Mucosa of descending colon (tissue), 3 donors: Measurements from ENCODE around the gene PLIN4. TPM values are rescaled to one million over a fixed set of nuclear protein-coding genes. Genes with fewer than 3 reads are reported as not detected.

Source experiments
- ATAC-seq: fragments of 200-7000 bp; cut with Tn5 transposase; one replicate; pipeline ENCODE4 v1.9.1; 2020; ENCODE audit warnings: mild to moderate bottlenecking, moderate library complexity
- DNase-seq, 3 donors: peaks; one replicate each; pipeline ENCODE4 v3.0.0-alpha.2; 2020
- H3K36me3 ChIP-seq: fragments of 200-600 bp; one replicate; pipeline ENCODE4 v1.8.0; 2021; ENCODE audit warnings: low read depth, mild to moderate bottlenecking
- H3K4me1 ChIP-seq: fragments of 200-600 bp; one replicate; pipeline ENCODE4 v1.8.0; 2021; ENCODE audit warnings: low read depth, mild to moderate bottlenecking
- H3K4me3 ChIP-seq: fragments of 200-600 bp; one replicate; pipeline ENCODE4 v1.8.0; 2021; ENCODE audit warnings: mild to moderate bottlenecking
- H3K9me3 ChIP-seq: fragments of 200-600 bp; one replicate; pipeline ENCODE4 v1.8.0; 2021; ENCODE audit warnings: mild to moderate bottlenecking
- CTCF ChIP-seq: fragments of 200-600 bp; IDR thresholded peaks from one replicate; pipeline ENCODE4 v1.8.0; 2022; ENCODE audit warnings: antibody characterized with exemption, mild to moderate bottlenecking
- intact Hi-C, 2 donors: fragments of 100-400 bp; cut with DNase I in 1 of 2; cut with micrococcal nuclease in 1 of 2; formaldehyde crosslinking; loops; one replicate each; pipeline versions ENCODE4 v1.11.0 to v1.11.1; 2022; cut with DNase I, micrococcal nuclease
- total RNA-seq, 3 donors: library from RNA; stranded (reverse); fragmentation: NEBNext Ultra II Directional in 2 of 3; extraction: Animal tissue kit (Norgen Biotek cat#: 25700) in 2 of 3; gene quantifications; one replicate each; pipeline versions ENCODE4 v1.2.1 to v1.2.4, GENCODE V29; 2021 to 2023
- donor health status: DM: no; HTN: no; CAD: no; lungs with moderate emphysema.
- donor health status: DM: no; HTN: no; CAD: no.
- donor health status: DM: no; HTN: yes; CAD: no.

Gene PLIN4
- total RNA-seq, 3 donors from 2014 or later = 2.8 to 90.0 (median 3.4) TPM

DNA sequence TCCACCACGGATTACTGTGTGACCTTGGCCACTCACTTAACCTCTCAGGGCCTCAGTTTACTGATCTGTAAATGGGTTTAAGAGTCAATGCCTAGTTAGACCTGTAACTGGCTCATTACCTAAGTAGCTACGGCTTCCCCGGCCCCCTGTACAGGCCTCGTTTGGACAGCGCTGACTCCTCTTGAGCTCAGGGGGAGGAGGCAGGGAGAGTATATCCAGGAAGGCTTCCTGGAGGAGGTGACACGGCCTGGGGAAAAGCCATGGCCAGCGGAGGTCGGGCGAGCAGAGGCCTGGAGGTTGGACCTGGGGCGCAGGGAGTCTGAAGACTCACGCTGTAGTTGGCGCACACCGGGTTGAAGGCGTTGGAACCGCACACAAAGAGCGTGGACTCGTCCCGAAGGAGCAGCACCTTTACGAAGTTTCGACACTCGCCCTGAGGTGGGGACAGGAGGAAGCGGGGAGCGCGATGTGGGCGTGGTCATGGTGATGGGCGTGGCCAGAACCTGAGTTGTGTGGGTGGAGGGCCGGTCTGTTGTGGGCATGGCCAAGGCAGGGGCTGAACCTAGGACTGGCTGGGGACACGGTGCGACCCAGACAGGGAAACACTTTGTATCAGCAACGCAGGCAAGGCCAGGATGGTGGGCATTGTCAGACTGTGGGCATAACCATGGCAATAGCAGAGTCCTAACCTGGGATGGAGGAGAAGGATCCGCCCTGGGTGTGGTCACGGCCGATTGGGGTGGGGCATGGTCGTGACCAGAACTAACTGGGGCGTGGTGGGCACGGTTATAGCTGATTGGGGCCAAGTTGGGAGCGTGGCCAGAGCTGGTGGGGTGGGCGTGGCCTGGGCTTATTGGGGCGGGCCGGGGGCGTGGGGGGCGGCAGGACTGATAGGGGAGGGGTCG lies 37.6 kb upstream of the PLIN4 start:
- Histone ChIP-seq H3K36me3 (no peaks in the 10 kb centered on the region), H3K9me3 (no peaks in the 10 kb centered on the region), H3K4me1 (no peaks in the 10 kb centered on the region), H3K4me3 (no peak overlapping the region)
- peak; percentile 76 for ATAC-seq
- no peak for TF ChIP-seq CTCF
- DNase-seq = peak in 2 of 3 donors; percentile 37 to 74
- intact Hi-C loops = no loop called here

GRCh38 chr19:4554717-4555116 lies 36.4 kb upstream of the PLIN4 start:
- TF ChIP-seq CTCF = no peak
- no peak for ATAC-seq
- intact Hi-C loops = no loop called here

DNA sequence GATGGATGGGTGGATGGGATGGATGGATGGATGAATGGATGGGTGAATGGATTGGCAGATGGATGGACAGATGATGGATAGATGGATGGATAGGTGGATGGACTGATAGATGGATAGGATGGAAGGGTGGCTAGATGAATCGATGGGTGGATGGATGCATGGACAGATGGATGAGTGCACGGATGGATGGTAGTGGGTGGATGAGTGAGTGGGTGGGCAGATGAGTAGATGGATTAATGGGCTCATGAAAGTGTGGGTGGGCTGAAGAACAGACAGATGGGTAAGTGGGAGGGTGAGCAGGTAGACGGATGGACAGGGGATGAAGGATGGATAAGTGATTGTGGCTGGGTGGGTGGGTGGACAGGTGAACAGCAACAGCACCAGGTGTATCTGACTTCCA lies 35.5 kb upstream of the PLIN4 start:
- ATAC-seq (no peak), DNase-seq (no peak)
- Histone ChIP-seq H3K36me3 (no peaks in the 10 kb centered on the region), H3K4me3 (no peak overlapping the region), H3K4me1 (no peaks in the 10 kb centered on the region), H3K9me3 (no peaks in the 10 kb centered on the region)
- TF ChIP-seq CTCF = no peak
- intact Hi-C loops = no loop called here

More at GRCh38 chr19:4554717-4555116, 36.4 kb upstream of the PLIN4 start:
- H3K4me3 ChIP-seq = no peak overlapping the region
- no peaks in the 10 kb centered on the region for H3K9me3 ChIP-seq
- no peak for DNase-seq
- H3K4me1 ChIP-seq = no peaks in the 10 kb centered on the region
- H3K36me3 ChIP-seq = no peaks in the 10 kb centered on the region

GRCh38 chr19:4553092-4553695 lies 34.9 kb upstream of the PLIN4 start:
- H3K4me1 ChIP-seq = no peaks in the 10 kb centered on the region
- no peaks in the 10 kb centered on the region for H3K36me3 ChIP-seq
- ATAC-seq (no peak), DNase-seq (no peak)
- intact Hi-C loops = no loop called here
- H3K4me3 ChIP-seq = no peak overlapping the region
- no peaks in the 10 kb centered on the region for H3K9me3 ChIP-seq
- TF ChIP-seq CTCF = no peak

DNA sequence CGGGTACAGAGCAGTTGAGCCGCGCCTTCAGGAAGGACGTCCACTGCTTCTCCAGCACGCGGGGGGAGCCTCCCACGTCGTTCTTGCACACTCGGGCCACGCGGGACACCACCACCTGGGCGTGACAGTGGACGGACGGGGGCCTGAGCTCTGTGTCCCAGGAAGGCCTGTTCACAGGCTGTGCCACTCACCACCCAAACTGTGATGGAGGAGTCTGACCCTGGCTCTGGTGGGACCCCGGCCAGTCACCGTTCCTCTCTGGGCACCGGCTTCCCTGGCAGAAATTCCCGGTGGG lies 34.2 kb upstream of the PLIN4 start:
- no peak for TF ChIP-seq CTCF
- no peak overlapping the region for H3K4me3 ChIP-seq
- no peaks in the 10 kb centered on the region for H3K36me3 ChIP-seq
- H3K9me3 ChIP-seq = no peaks in the 10 kb centered on the region
- H3K4me1 ChIP-seq = no peaks in the 10 kb centered on the region
- no peak for DNase-seq
- intact Hi-C loops = no loop called here
- peak; percentile 26 for ATAC-seq
